Vagina (tissue), 2 donors: Measurements from ENCODE around the gene SLC25A44. TPM values are rescaled to one million over a fixed set of nuclear protein-coding genes. Genes with fewer than 3 reads are reported as not detected.

ENCODE experiments used
- DNase-seq, 2 donors: peaks; one replicate each; pipeline ENCODE4 v3.0.0-alpha.2; 2017; ENCODE audit errors: extremely low spot score in 2 of 2
- H3K27ac ChIP-seq: fragments of 200-600 bp; sonication (generic); one replicate; pipeline ENCODE4 v1.5.1; 2019
- H3K27me3 ChIP-seq: fragments of 200-600 bp; sonication (generic); one replicate; pipeline ENCODE4 v1.5.1; 2019
- H3K36me3 ChIP-seq, 2 donors: fragments of 200-600 bp; sonication (generic); one replicate each; pipeline ENCODE4 v1.5.1; 2017 to 2019
- H3K4me1 ChIP-seq: fragments of 200-600 bp; sonication (generic); one replicate; pipeline ENCODE4 v1.5.1; 2019
- H3K4me3 ChIP-seq, 2 donors: fragments of 200-600 bp; sonication (generic); 1 replicate in 1 of 2; 2 replicates in 1 of 2; pipeline ENCODE4 v1.5.1; 2016 to 2019
- H3K9me3 ChIP-seq: fragments of 200-600 bp; sonication (generic); one replicate; pipeline ENCODE4 v1.5.1; 2019
- POLR2A ChIP-seq, 2 donors: fragments of 450-650 bp; IDR thresholded peaks; one replicate each; pipeline ENCODE4 v1.6.1; 2017; ENCODE audit warnings: antibody characterized with exemption in 2 of 2, mild to moderate bottlenecking in 2 of 2, moderate library complexity in 2 of 2
- POLR2AphosphoS5 ChIP-seq, 2 donors: sonication (generic); formaldehyde crosslinking; IDR thresholded peaks; one replicate each; pipeline ENCODE4 v1.9.0; 2017; ENCODE audit warnings: antibody characterized with exemption in 2 of 2, mild to moderate bottlenecking in 2 of 2, low read depth in 1 of 2; ENCODE audit not compliant: insufficient read depth in 1 of 2
- intact Hi-C: fragments of 100-400 bp; cut with DNase I; formaldehyde crosslinking; loops from one replicate; pipeline ENCODE4 v1.15.1; 2023
- total RNA-seq: library from RNA; depleted of rRNA; stranded (reverse); fragments of >200 nt; gene quantifications from one replicate; pipeline ENCODE4 v1.2.3, GENCODE V29; 2016
- TF ChIP-seq, protein P1 (sequence below), 3 experiments: fragments of 450-650 bp in 2 of 3; fragments of 200-600 bp in 1 of 3; sonication (generic) in 1 of 3; IDR thresholded peaks; one replicate each; pipeline ENCODE4 v1.5.1; 2017 to 2019; ENCODE audit warnings: antibody characterized with exemption in 3 of 3, mild to moderate bottlenecking in 2 of 3, moderate library complexity in 2 of 3

The SLC25A44 gene, protein sequence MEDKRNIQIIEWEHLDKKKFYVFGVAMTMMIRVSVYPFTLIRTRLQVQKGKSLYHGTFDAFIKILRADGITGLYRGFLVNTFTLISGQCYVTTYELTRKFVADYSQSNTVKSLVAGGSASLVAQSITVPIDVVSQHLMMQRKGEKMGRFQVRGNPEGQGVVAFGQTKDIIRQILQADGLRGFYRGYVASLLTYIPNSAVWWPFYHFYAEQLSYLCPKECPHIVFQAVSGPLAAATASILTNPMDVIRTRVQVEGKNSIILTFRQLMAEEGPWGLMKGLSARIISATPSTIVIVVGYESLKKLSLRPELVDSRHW
- 14.0 TPM for total RNA-seq

DNA sequence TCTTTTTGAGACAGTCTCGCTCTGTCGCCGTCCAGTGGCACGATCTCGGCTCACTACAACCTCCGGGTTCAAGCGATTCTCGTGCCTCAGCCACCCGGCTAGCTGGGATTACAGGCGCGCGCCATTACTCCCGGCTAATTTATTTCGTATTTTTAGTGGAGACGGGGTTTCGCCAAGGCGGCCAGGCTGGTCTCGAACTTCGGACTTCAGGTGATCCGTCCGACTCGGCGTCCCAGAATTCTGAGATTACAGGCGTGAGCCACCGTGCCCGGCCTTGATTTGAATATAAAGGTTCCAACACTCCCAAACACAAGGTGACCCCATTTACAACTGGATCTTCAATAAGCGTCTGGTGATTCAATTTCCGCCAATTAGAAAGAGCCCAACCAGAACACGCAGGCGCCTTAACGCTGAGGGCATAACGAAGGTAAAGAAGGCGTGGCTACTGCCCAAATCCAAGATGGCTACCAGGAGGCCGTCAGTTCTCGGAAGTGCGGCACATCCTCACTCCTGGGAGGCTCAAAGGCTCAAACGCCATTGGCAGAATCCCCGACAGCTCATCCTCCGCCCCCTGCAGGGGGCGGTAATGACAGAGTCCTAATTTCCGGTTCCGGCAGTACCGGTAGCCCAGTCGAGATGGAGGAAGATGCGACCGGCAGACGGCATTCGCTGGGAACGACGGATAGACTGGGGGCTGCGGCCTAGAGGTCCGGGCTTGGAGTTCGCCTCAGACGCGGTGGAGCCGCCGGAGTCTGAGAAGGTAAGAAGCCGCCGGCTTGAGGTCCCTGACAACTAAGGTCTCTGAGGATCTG is at the start of gene SLC25A44:
SLC25A44 (plus strand) TSS at position 617 of the 812 bp plus-strand sequence. CDS start 5,744 bp downstream, outside the sequence.
- no peaks in the 10 kb centered on the region for H3K27me3 ChIP-seq
- H3K36me3 ChIP-seq, result peaks cover 0 to 14% of the 10 kb centered on the region in 2 donors
- peak within 1 kb of the TSS; percentile 92 to 96 for H3K4me3 ChIP-seq
- peak within 1 kb of the TSS; percentile 83 for H3K27ac ChIP-seq
- peak in 1 of 2 donors; percentile 99 for DNase-seq
- intact Hi-C loops, result no loop called here
- no peaks in the 10 kb centered on the region for H3K9me3 ChIP-seq
- peak; percentile 87 to 99 for TF ChIP-seq POLR2AphosphoS5 (IDR thresholded peaks at IDR 0.05; ENCODE audit: insufficient read depth in 1 of 2, low read depth in 1 of 2)
- TF ChIP-seq, protein P1, sequence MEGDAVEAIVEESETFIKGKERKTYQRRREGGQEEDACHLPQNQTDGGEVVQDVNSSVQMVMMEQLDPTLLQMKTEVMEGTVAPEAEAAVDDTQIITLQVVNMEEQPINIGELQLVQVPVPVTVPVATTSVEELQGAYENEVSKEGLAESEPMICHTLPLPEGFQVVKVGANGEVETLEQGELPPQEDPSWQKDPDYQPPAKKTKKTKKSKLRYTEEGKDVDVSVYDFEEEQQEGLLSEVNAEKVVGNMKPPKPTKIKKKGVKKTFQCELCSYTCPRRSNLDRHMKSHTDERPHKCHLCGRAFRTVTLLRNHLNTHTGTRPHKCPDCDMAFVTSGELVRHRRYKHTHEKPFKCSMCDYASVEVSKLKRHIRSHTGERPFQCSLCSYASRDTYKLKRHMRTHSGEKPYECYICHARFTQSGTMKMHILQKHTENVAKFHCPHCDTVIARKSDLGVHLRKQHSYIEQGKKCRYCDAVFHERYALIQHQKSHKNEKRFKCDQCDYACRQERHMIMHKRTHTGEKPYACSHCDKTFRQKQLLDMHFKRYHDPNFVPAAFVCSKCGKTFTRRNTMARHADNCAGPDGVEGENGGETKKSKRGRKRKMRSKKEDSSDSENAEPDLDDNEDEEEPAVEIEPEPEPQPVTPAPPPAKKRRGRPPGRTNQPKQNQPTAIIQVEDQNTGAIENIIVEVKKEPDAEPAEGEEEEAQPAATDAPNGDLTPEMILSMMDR (IDR thresholded peaks at IDR 0.05), result peak; percentile 25 to 48 (median 45)
- TF ChIP-seq POLR2A (IDR thresholded peaks at IDR 0.05), result peak in 1 of 2 donors; percentile 34
- peaks cover 43% of the 10 kb centered on the region for H3K4me1 ChIP-seq

DNA sequence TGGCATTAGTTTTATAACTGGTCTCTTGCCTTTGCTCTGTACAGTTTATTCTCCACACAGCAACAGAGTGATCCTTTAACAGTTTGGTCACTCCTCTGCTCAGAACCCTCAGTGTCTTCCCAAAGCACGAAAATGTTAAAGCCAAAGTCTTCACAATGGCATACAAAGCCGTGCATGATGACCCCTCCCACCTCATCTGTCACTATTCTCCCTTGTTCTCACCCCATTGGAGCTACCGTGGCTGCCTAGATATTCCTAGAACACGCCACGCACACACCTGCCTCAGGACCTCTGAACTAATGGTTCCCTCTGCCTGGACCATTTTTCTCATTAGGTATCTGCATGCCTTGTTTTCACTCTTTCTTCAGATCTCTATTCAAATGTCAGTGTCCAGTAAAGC is 49.2 kb upstream of the SLC25A44 start:
- H3K27me3 ChIP-seq, result no peaks in the 10 kb centered on the region
- H3K4me1 ChIP-seq, result peaks cover 43% of the 10 kb centered on the region
- intact Hi-C loops, result no loop called here

DNA sequence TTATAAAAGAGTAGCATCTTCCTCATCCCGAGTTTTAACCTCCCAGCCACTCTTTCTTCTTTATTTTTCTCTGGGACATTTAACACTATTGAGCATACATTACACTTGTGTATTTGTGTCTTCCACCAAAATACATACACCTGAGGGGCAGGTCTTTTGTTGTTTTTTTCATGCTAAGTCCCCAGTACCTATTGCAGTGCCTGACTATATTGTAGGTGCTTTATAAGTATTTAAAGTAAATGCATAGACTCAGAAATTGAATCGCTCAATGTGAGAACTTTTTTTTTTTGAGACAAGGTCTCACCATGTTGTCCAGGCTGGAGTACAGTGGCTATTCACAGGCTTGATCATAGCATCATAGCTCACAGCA is 48.3 kb upstream of the SLC25A44 start:
- H3K9me3 ChIP-seq, result no peaks in the 10 kb centered on the region
- intact Hi-C loops, result loop anchor here (2.0 kb wide), 1 partner anchor 81 kb away; no protein-coding TSS in a partner anchor
- H3K4me3 ChIP-seq, result no peak overlapping the region
- peaks cover 36% of the 10 kb centered on the region for H3K4me1 ChIP-seq
- no peaks in the 10 kb centered on the region for H3K36me3 ChIP-seq
- TF ChIP-seq POLR2A (IDR thresholded peaks at IDR 0.05) (no peak), POLR2AphosphoS5 (IDR thresholded peaks at IDR 0.05; ENCODE audit: insufficient read depth in 1 of 2, low read depth in 1 of 2) (no peak)
- TF ChIP-seq, protein P1 (IDR thresholded peaks at IDR 0.05), result no peak
- H3K27me3 ChIP-seq, result no peaks in the 10 kb centered on the region
- H3K27ac ChIP-seq, result no peak overlapping the region
- DNase-seq, result no peak

More for the DNA sequence above, 49.2 kb upstream of the SLC25A44 start:
- TF ChIP-seq, protein P1 (IDR thresholded peaks at IDR 0.05), result no peak
- TF ChIP-seq POLR2AphosphoS5 (IDR thresholded peaks at IDR 0.05; ENCODE audit: insufficient read depth in 1 of 2, low read depth in 1 of 2), result no peak
- Histone ChIP-seq H3K27ac (no peak overlapping the region), H3K36me3 (no peaks in the 10 kb centered on the region), H3K4me3 (no peak overlapping the region), H3K9me3 (no peaks in the 10 kb centered on the region)
- DNase-seq, result no peak

DNA sequence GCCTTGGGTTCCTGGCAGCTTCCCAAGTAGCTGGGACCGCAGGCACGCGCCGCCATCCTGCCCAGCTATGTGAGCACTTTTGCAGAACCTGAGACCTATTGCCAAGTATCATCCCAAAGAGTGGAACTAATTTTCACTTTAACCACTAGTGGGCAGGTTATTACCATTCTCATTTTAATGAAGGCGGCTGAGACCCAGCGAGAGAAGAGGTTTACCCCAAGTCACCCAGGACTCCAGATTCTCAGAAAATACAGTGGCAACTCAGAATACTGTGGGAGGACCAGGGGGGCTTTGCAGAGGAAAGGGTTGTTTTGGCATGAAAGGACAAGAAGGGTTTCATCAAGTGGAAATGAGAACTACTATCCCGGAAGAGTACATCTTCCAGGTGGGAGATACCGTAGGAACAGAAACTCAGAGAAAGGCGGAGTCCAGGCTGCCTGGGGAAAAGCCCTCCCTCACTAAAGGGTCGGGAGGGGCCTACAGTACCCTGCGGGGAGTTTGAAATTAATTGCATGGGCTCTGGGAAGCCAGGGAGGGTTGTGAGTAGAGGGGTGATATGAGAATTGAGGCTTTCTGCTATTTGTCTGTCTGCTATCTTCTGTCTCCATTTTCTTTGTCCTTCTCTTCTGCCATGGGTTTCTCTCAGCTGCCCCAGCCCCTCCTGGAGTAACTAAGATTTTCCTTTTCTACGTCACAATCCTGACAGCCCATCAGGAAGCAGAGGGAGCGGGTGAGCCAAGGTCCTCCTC is 47.7 kb upstream of the SLC25A44 start:
- H3K4me1 ChIP-seq, result peaks cover 32% of the 10 kb centered on the region
- no peaks in the 10 kb centered on the region for H3K36me3 ChIP-seq
- intact Hi-C loops, result loop anchor here (2.0 kb wide), 1 partner anchor 81 kb away; no protein-coding TSS in a partner anchor
- no peak for DNase-seq
- H3K4me3 ChIP-seq, result peak overlapping the region in 1 of 2 donors; percentile 18
- TF ChIP-seq POLR2AphosphoS5 (IDR thresholded peaks at IDR 0.05; ENCODE audit: insufficient read depth in 1 of 2, low read depth in 1 of 2) (peak in 1 of 2 donors; percentile 64), POLR2A (IDR thresholded peaks at IDR 0.05) (no peak)
- TF ChIP-seq, protein P1 (IDR thresholded peaks at IDR 0.05), result peak; percentile 41 to 73 (median 69)
- no peaks in the 10 kb centered on the region for H3K9me3 ChIP-seq
- no peaks in the 10 kb centered on the region for H3K27me3 ChIP-seq
- peak overlapping the region; percentile 3 for H3K27ac ChIP-seq
